Common myeloid progenitor, CD34-positive (primary cell): Measurements from ENCODE around the gene ANKRD11.
"Not testable (repeated sequence)": the region's sequence is repeated elsewhere in the genome, so short reads cannot be mapped to it uniquely, and the experiment has no call there.

Experiments used
- CTCF ChIA-PET: fragments of 350-600 bp; sonication (Branson Sonifier 250); formaldehyde crosslinking; loops from one replicate; lab custom pipeline; 2021; ENCODE audit warnings: antibody characterized with exemption; lab: Charles Lee
- POLR2A ChIA-PET: fragments of 350-600 bp; sonication (Branson Sonifier 250); formaldehyde crosslinking; loops from one replicate; lab custom pipeline; 2021; ENCODE audit warnings: antibody characterized with exemption; lab: Charles Lee
- DNase-seq, 3 donors: peaks; one replicate each; pipeline versions ENCODE4 v3.0.0 to v3.0.0-alpha.2; 2013
- H3K27ac ChIP-seq, 2 experiments: 1 replicate in 1 of 2; 2 replicates in 1 of 2; pipeline ENCODE4 v1.7.0; 2013; ENCODE audit warnings: inconsistent platforms in 2 of 2, low read length in 2 of 2, mild to moderate bottlenecking in 2 of 2, low read depth in 1 of 2, moderate library complexity in 1 of 2; ENCODE audit not compliant: severe bottlenecking in 2 of 2, insufficient read depth in 1 of 2, poor library complexity in 1 of 2
- H3K27me3 ChIP-seq, 5 experiments: replicated peaks in 2 of 5; 1 replicate in 3 of 5; 2 replicates in 2 of 5; pipeline versions ENCODE4 v1.6.1 to v1.7.0; 2013; ENCODE audit warnings: low read length in 4 of 5, mild to moderate bottlenecking in 2 of 5, moderate library complexity in 2 of 5, inconsistent platforms in 1 of 5; ENCODE audit not compliant: insufficient read depth in 5 of 5, control insufficient read depth in 4 of 5
- H3K36me3 ChIP-seq, 4 experiments: 1 replicate in 2 of 4; 2 replicates in 2 of 4; pipeline versions ENCODE4 v1.6.1 to v1.7.0; 2013; ENCODE audit warnings: low read length in 3 of 4, control low read depth in 1 of 4, mild to moderate bottlenecking in 1 of 4; ENCODE audit not compliant: control insufficient read depth in 4 of 4, insufficient read depth in 4 of 4
- H3K4me1 ChIP-seq, 4 experiments: 1 replicate in 3 of 4; 2 replicates in 1 of 4; pipeline versions ENCODE4 v1.6.1 to v1.7.1; 2013; ENCODE audit warnings: low read length in 3 of 4, mild to moderate bottlenecking in 3 of 4, control low read depth in 1 of 4, inconsistent platforms in 1 of 4, moderate library complexity in 1 of 4; ENCODE audit not compliant: control insufficient read depth in 4 of 4, insufficient read depth in 4 of 4; ENCODE audit errors: control extremely low read depth in 1 of 4
- H3K4me3 ChIP-seq, 7 experiments: 1 replicate in 4 of 7; 2 replicates in 3 of 7; pipeline versions ENCODE4 v1.5.1 to v1.7.0; 2013; ENCODE audit warnings: mild to moderate bottlenecking in 7 of 7, low read length in 6 of 7, moderate library complexity in 6 of 7, inconsistent platforms in 2 of 7, low read depth in 2 of 7, control low read depth in 1 of 7; ENCODE audit not compliant: insufficient read depth in 4 of 7, control insufficient read depth in 1 of 7; ENCODE audit errors: extremely low read depth in 1 of 7
- H3K9me3 ChIP-seq, 5 experiments: 1 replicate in 4 of 5; 2 replicates in 1 of 5; pipeline versions ENCODE4 v1.6.1 to v1.7.1; 2013; ENCODE audit warnings: low read length in 4 of 5, mild to moderate bottlenecking in 2 of 5, inconsistent platforms in 1 of 5, low read depth in 1 of 5, moderate library complexity in 1 of 5; ENCODE audit not compliant: control insufficient read depth in 4 of 5, insufficient read depth in 2 of 5; ENCODE audit errors: control extremely low read depth in 1 of 5
- whole genome bisulfite sequencing: methylation state at CpG from one replicate; pipeline ENCODE4 v1.1.5; 2013; ENCODE audit not compliant: insufficient coverage; 5-methylcytosine and 5-hydroxymethylcytosine counted together

ANKRD11 gene

GRCh38 chr16:89332243-89332901, 158.0 kb downstream of the ANKRD11 start:
- Histone ChIP-seq H3K36me3 (peaks cover 0 to 7% (median 3%) of the 10 kb centered on the region in 4 experiments), H3K4me3 (no peak overlapping the region), H3K4me1 (peaks cover 0 to 57% (median 36%) of the 10 kb centered on the region in 4 experiments), H3K27me3 (no peaks in the 10 kb centered on the region), H3K9me3 (no peaks in the 10 kb centered on the region), H3K27ac (no peak overlapping the region)
- CTCF ChIA-PET: interaction anchor here (0.8 to 2.0 kb wide), 8 partner anchors 11 to 226 kb away, joined by 3 to 12 read pairs (median 4); partner anchors contain the start of gene SPG7
- POLR2A ChIA-PET: no interaction called here
- 96% methylated on average over 10 of the region's 14 CpGs for WGBS
- no peak for DNase-seq

GRCh38 chr16:89331371-89332109, 158.8 kb downstream of the ANKRD11 start:
- ChIA-PET POLR2A (interaction anchor here (0.6 kb wide), 1 partner anchor 136 kb away, joined by 5 read pairs; no protein-coding TSS in a partner anchor), CTCF (interaction anchor here (0.8 to 2.0 kb wide), 3 partner anchors 19 to 178 kb away, joined by 3 to 12 read pairs (median 3); partner anchors contain the start of gene SPG7)
- H3K4me3 ChIP-seq: no peak overlapping the region
- 97% methylated on average over 7 of the region's 14 CpGs for WGBS
- no peaks in the 10 kb centered on the region for H3K27me3 ChIP-seq
- DNase-seq: no peak
- peaks cover 0 to 7% (median 3%) of the 10 kb centered on the region in 4 experiments for H3K36me3 ChIP-seq
- H3K9me3 ChIP-seq: no peaks in the 10 kb centered on the region
- peaks cover 0 to 63% (median 41%) of the 10 kb centered on the region in 4 experiments for H3K4me1 ChIP-seq
- H3K27ac ChIP-seq: no peak overlapping the region

- no peaks in the 10 kb centered on the region for H3K27me3 ChIP-seq
- H3K9me3 ChIP-seq: no peaks in the 10 kb centered on the region
- POLR2A ChIA-PET: no interaction called here
- DNase-seq: peak in 1 of 3 donors; percentile 46
- CTCF ChIA-PET: interaction anchor here (1.4 kb wide), 1 partner anchor 34 kb away, joined by 4 read pairs; no protein-coding TSS in a partner anchor
- H3K36me3 ChIP-seq: peaks cover 0 to 7% (median 3%) of the 10 kb centered on the region in 4 experiments
- H3K4me1 ChIP-seq: peaks cover 0 to 63% (median 42%) of the 10 kb centered on the region in 4 experiments
- H3K27ac ChIP-seq: no peak overlapping the region
- peak overlapping the region in 2 of 7 experiments; percentile 4 to 22 for H3K4me3 ChIP-seq
- 36% methylated on average over 11 of the region's 25 CpGs for WGBS
Observed at GRCh38 chr16:89330177-89330856, 160.0 kb downstream of the ANKRD11 start.

- CTCF ChIA-PET: interaction anchor here (0.9 to 1.4 kb wide), 2 partner anchors 16 to 33 kb away, joined by 3 to 4 read pairs; no protein-coding TSS in a partner anchor
- H3K36me3 ChIP-seq, H3K4me3 ChIP-seq, H3K27me3 ChIP-seq, POLR2A ChIA-PET, H3K9me3 ChIP-seq, DNase-seq, H3K27ac ChIP-seq: not testable (repeated sequence)
- 100% methylated on average over 2 of the region's 4 CpGs for WGBS
- H3K4me1 ChIP-seq: peaks cover 0 to 63% (median 41%) of the 10 kb centered on the region in 4 experiments
Observed at GRCh38 chr16:89329830-89330176, 160.6 kb downstream of the ANKRD11 start.

GRCh38 chr16:89328412-89329400, 161.7 kb downstream of the ANKRD11 start:
- H3K4me1 ChIP-seq: peaks cover 0 to 62% (median 33%) of the 10 kb centered on the region in 4 experiments
- POLR2A ChIA-PET: interaction anchor here (0.6 kb wide), 1 partner anchor 148 kb away, joined by 3 read pairs; no protein-coding TSS in a partner anchor

GRCh38 chr16:89326721-89327120, 163.6 kb downstream of the ANKRD11 start:
- Histone ChIP-seq H3K27me3 (no peaks in the 10 kb centered on the region), H3K36me3 (peaks cover 0 to 13% (median 5%) of the 10 kb centered on the region in 4 experiments), H3K4me3 (peak overlapping the region in 1 of 7 experiments; percentile 52), H3K27ac (peak overlapping the region in 1 of 2 experiments; percentile 66), H3K4me1 (peaks cover 0 to 65% (median 40%) of the 10 kb centered on the region in 4 experiments), H3K9me3 (no peaks in the 10 kb centered on the region)
- no peak for DNase-seq
- ChIA-PET CTCF (interaction anchor here (1.0 to 1.7 kb wide), 2 partner anchors 183 to 230 kb away, joined by 3 to 5 read pairs; no protein-coding TSS in a partner anchor), POLR2A (interaction anchor here (0.7 kb wide), 1 partner anchor 185 kb away, joined by 3 read pairs; no protein-coding TSS in a partner anchor)
- WGBS: 92% methylated on average over 7 of the region's 7 CpGs

More at GRCh38 chr16:89328412-89329400, 161.7 kb downstream of the ANKRD11 start:
- not testable (repeated sequence) for H3K27ac ChIP-seq, H3K9me3 ChIP-seq, DNase-seq, H3K27me3 ChIP-seq, H3K4me3 ChIP-seq
- 97% methylated on average over 28 of the region's 41 CpGs for WGBS
- CTCF ChIA-PET: interaction anchor here (0.9 to 1.4 kb wide), 2 partner anchors 15 to 32 kb away, joined by 3 to 4 read pairs; no protein-coding TSS in a partner anchor
- H3K36me3 ChIP-seq: peaks cover 0 to 13% (median 4%) of the 10 kb centered on the region in 4 experiments
